ENCODE data around the gene MRPL19. TPM values are rescaled to one million over a fixed set of nuclear protein-coding genes. Genes with fewer than 3 reads are reported as not detected.
A peak's percentile ranks its signal among the peaks of the same experiment; 100 is the strongest.

MRPL19 gene
- total and polyA plus RNA-seq, 2 of the 13 experiments (the other 11 are each of a cell fraction or from before 2014, with no cell fraction given), result 43.2 to 163 TPM

- TF ChIP-seq SNRNP70 (IDR thresholded peaks at IDR 0.05; ENCODE audit: low read depth, low read length), result no peak
- TF ChIP-seq ZSCAN30 (CRISPR knock-in tag; IDR thresholded peaks at IDR 0.05), result 0 out of 2 replicates have a peak, but pooled peaks have one; percentile 60
- peak; percentile 97 for TF ChIP-seq NRL (CRISPR knock-in tag; IDR thresholded peaks at IDR 0.05; ENCODE audit: borderline replicate concordance)
- TF ChIP-seq NR0B2 (CRISPR knock-in tag; IDR thresholded peaks at IDR 0.05), result peak; percentile 90; the same call in 1 of the 2 replicates
- TF ChIP-seq RBFOX2 (IDR thresholded peaks at IDR 0.05; ENCODE audit: low read depth, low read length), result peak; percentile 97
- TF ChIP-seq DMAP1 (CRISPR knock-in tag; IDR thresholded peaks at IDR 0.05), result peak; percentile 98
- TF ChIP-seq USF2 (IDR thresholded peaks at IDR 0.05; ENCODE audit: low read depth, low read length), result no peak
- no peak; the same call in 1 of the 2 replicates for TF ChIP-seq USF2 (CRISPR knock-in tag; IDR thresholded peaks at IDR 0.05; ENCODE audit: borderline replicate concordance)
- TF ChIP-seq ZNF740 (CRISPR knock-in tag; IDR thresholded peaks at IDR 0.05), result peak; percentile 90; the same call in 1 of the 2 replicates
- no peak for TF ChIP-seq MAZ (IDR thresholded peaks at IDR 0.05; ENCODE audit: borderline replicate concordance, low read depth, low read length)
- peak; percentile 93 for TF ChIP-seq MAZ (CRISPR knock-in tag; IDR thresholded peaks at IDR 0.05; ENCODE audit: low read depth)
- peak; percentile 92 for TF ChIP-seq HOXA3 (CRISPR knock-in tag; IDR thresholded peaks at IDR 0.05)
- no peak; the same call in none of the 2 replicates for TF ChIP-seq ZSCAN21 (CRISPR knock-in tag; IDR thresholded peaks at IDR 0.05; ENCODE audit: borderline replicate concordance)
- TF ChIP-seq ZFP41 (CRISPR knock-in tag; IDR thresholded peaks at IDR 0.05; ENCODE audit: borderline replicate concordance), result 0 out of 2 replicates have a peak, but pooled peaks have one; percentile 22
- TF ChIP-seq FOXP1 (IDR thresholded peaks at IDR 0.05), result 0 out of 2 replicates have a peak, but pooled peaks have one; percentile 33
- TF ChIP-seq FOXP1 (CRISPR knock-in tag; IDR thresholded peaks at IDR 0.05), result no peak
- TF ChIP-seq NFIB (CRISPR knock-in tag; IDR thresholded peaks at IDR 0.05; ENCODE audit: borderline replicate concordance), result peak; percentile 58; the same call in 1 of the 2 replicates
- peak; percentile 82; the same call in 1 of the 2 replicates for TF ChIP-seq NFKBIZ (CRISPR knock-in tag; IDR thresholded peaks at IDR 0.05)
- TF ChIP-seq SRF (IDR thresholded peaks at IDR 0.05; ENCODE audit: low read depth, low read length), result no peak; the same call in 1 of the 2 replicates
- TF ChIP-seq STAT5B (CRISPR knock-in tag; IDR thresholded peaks at IDR 0.05), result no peak
- no peak for TF ChIP-seq SMARCC2 (IDR thresholded peaks at IDR 0.05)
- TF ChIP-seq SOX6 (IDR thresholded peaks at IDR 0.05), result no peak
- TF ChIP-seq SOX6 (CRISPR knock-in tag; IDR thresholded peaks at IDR 0.05), result peak; percentile 68
- peak; percentile 95 for TF ChIP-seq ZNF446 (CRISPR knock-in tag; IDR thresholded peaks at IDR 0.05)
- no peak for TF ChIP-seq NR2F6 (IDR thresholded peaks at IDR 0.05)
- peak; percentile 39; the same call in 1 of the 2 replicates for TF ChIP-seq NR2F6 (CRISPR knock-in tag; IDR thresholded peaks at IDR 0.05)
- TF ChIP-seq SP5 (CRISPR knock-in tag; IDR thresholded peaks at IDR 0.05; ENCODE audit: borderline replicate concordance, low read depth), result peak; percentile 35; the same call in 1 of the 2 replicates
- TF ChIP-seq NR1H2 (CRISPR knock-in tag; IDR thresholded peaks at IDR 0.05; ENCODE audit: borderline replicate concordance, low read depth), result no peak
- peak; percentile 100 for TF ChIP-seq ZFY (CRISPR knock-in tag; IDR thresholded peaks at IDR 0.05)
- TF ChIP-seq RORA (CRISPR knock-in tag; IDR thresholded peaks at IDR 0.05), result no peak
- TF ChIP-seq ZFP36L2 (CRISPR knock-in tag; IDR thresholded peaks at IDR 0.05), result no peak
- TF ChIP-seq FOXK2 (IDR thresholded peaks at IDR 0.05), result peak; percentile 92
These were observed at the start of gene MRPL19 (continued) for GRCh38 chr2:75646583-75647425.

Measured in HepG2 (cell line).